BLaER1 treated with 17β-estradiol and CSF1 and Interleukin-3, amounts not matched to agents 10 nM and 100 nM (cell line): ENCODE measurements around the gene DLG2.
"Not testable (repeated sequence)": the region's sequence is repeated elsewhere in the genome, so short reads cannot be mapped to it uniquely, and the experiment has no call there.

Source experiments
- H3K27ac ChIP-seq, 11 experiments: shearing (Covaris generic); formaldehyde crosslinking; 2 replicates each; pipeline ENCODE4 v1.8.1; 2022
- H3K27me3 ChIP-seq, 11 experiments: shearing (Covaris generic); formaldehyde crosslinking; 2 replicates each; pipeline ENCODE4 v1.8.1; 2022
- H3K36me3 ChIP-seq, 11 experiments: shearing (Covaris generic); formaldehyde crosslinking; 2 replicates each; pipeline ENCODE4 v1.8.1; 2022
- H3K4me1 ChIP-seq, 10 experiments: shearing (Covaris generic); formaldehyde crosslinking; 2 replicates each; pipeline ENCODE4 v1.8.1; 2022
- H3K4me2 ChIP-seq, 11 experiments: shearing (Covaris generic); formaldehyde crosslinking; 2 replicates each; pipeline ENCODE4 v1.8.1; 2022
- H3K4me3 ChIP-seq, 10 experiments: shearing (Covaris generic); formaldehyde crosslinking; 2 replicates each; pipeline ENCODE4 v1.8.1; 2022
- H3K9ac ChIP-seq, 11 experiments: shearing (Covaris generic); formaldehyde crosslinking; 2 replicates each; pipeline ENCODE4 v1.8.1; 2022
- H3K9me3 ChIP-seq, 11 experiments: shearing (Covaris generic); formaldehyde crosslinking; replicated peaks in 1 of 11; 2 replicates each; pipeline ENCODE4 v1.8.1; 2022
- H4K20me1 ChIP-seq, 11 experiments: shearing (Covaris generic); formaldehyde crosslinking; 2 replicates each; pipeline ENCODE4 v1.8.1; 2022
- Cebpa-rat ChIP-seq, 11 experiments: shearing (Covaris generic); IDR thresholded peaks; 2 replicates each; pipeline ENCODE4 v1.8.1; 2022

DLG2 gene

GRCh38 chr11:84990141-84990540 lies 637.0 kb downstream of the DLG2 start:
- no peaks in the 10 kb centered on the region for H3K27me3 ChIP-seq
- no peak overlapping the region for H3K27ac ChIP-seq
- H3K9ac ChIP-seq, result no peak overlapping the region
- no peaks in the 10 kb centered on the region for H4K20me1 ChIP-seq
- no peaks in the 10 kb centered on the region for H3K9me3 ChIP-seq
- TF ChIP-seq Cebpa-rat (IDR thresholded peaks at IDR 0.05), result no peak
- H3K4me2 ChIP-seq, result no peak overlapping the region
- H3K36me3 ChIP-seq, result no peaks in the 10 kb centered on the region
- no peak overlapping the region for H3K4me3 ChIP-seq
- no peaks in the 10 kb centered on the region for H3K4me1 ChIP-seq

GRCh38 chr11:84987686-84988187 lies 639.4 kb downstream of the DLG2 start:
- not testable (repeated sequence) for H3K36me3 ChIP-seq, H3K4me2 ChIP-seq, H4K20me1 ChIP-seq, H3K9ac ChIP-seq, H3K9me3 ChIP-seq, H3K27ac ChIP-seq, H3K4me3 ChIP-seq, H3K27me3 ChIP-seq, H3K4me1 ChIP-seq

- no peak overlapping the region for H3K4me2 ChIP-seq
- H3K4me1 ChIP-seq, result no peaks in the 10 kb centered on the region
- no peaks in the 10 kb centered on the region; a peak in 1 of 22 replicates for H3K9me3 ChIP-seq
- TF ChIP-seq Cebpa-rat (IDR thresholded peaks at IDR 0.05), result no peak
- H3K4me3 ChIP-seq, result no peak overlapping the region
- H3K36me3 ChIP-seq, result no peaks in the 10 kb centered on the region
- H3K27ac ChIP-seq, result no peak overlapping the region
- H3K9ac ChIP-seq, result no peak overlapping the region
- no peaks in the 10 kb centered on the region for H4K20me1 ChIP-seq
- no peaks in the 10 kb centered on the region for H3K27me3 ChIP-seq
Observed at GRCh38 chr11:84981301-84981700, 645.8 kb downstream of the DLG2 start.

- Histone ChIP-seq H3K4me2 (no peak overlapping the region), H4K20me1 (no peaks in the 10 kb centered on the region), H3K4me3 (no peak overlapping the region), H3K9ac (no peak overlapping the region), H3K9me3 (no peaks in the 10 kb centered on the region), H3K4me1 (no peaks in the 10 kb centered on the region), H3K36me3 (no peaks in the 10 kb centered on the region), H3K27ac (no peak overlapping the region), H3K27me3 (no peaks in the 10 kb centered on the region)
- no peak for TF ChIP-seq Cebpa-rat (IDR thresholded peaks at IDR 0.05)
Observed at GRCh38 chr11:84969103-84969502, 658.0 kb downstream of the DLG2 start.

- no peak for TF ChIP-seq Cebpa-rat (IDR thresholded peaks at IDR 0.05)
- Histone ChIP-seq H4K20me1 (no peaks in the 10 kb centered on the region), H3K9ac (no peak overlapping the region), H3K27ac (no peak overlapping the region), H3K4me2 (no peak overlapping the region), H3K4me3 (no peak overlapping the region), H3K27me3 (no peaks in the 10 kb centered on the region), H3K36me3 (no peaks in the 10 kb centered on the region), H3K9me3 (no peaks in the 10 kb centered on the region), H3K4me1 (no peaks in the 10 kb centered on the region)
Observed at GRCh38 chr11:84965484-84965883, 661.7 kb downstream of the DLG2 start.

- Histone ChIP-seq H3K4me2 (no peak overlapping the region), H3K27me3 (no peaks in the 10 kb centered on the region), H3K9ac (no peak overlapping the region), H4K20me1 (no peaks in the 10 kb centered on the region), H3K36me3 (no peaks in the 10 kb centered on the region), H3K27ac (no peak overlapping the region), H3K4me1 (peaks cover 0 to 3% (median 0%) of the 10 kb centered on the region in 10 experiments; a peak in 1 of 20 replicates), H3K4me3 (no peak overlapping the region), H3K9me3 (no peaks in the 10 kb centered on the region)
- no peak for TF ChIP-seq Cebpa-rat (IDR thresholded peaks at IDR 0.05)
Observed at GRCh38 chr11:84963240-84963639, 663.9 kb downstream of the DLG2 start.

GRCh38 chr11:84962018-84962417 lies 665.1 kb downstream of the DLG2 start:
- Histone ChIP-seq H3K4me3 (no peak overlapping the region), H3K27ac (no peak overlapping the region), H3K9ac (no peak overlapping the region), H3K4me1 (peaks cover 0 to 4% (median 0%) of the 10 kb centered on the region in 10 experiments; a peak in 1 of 20 replicates), H3K36me3 (no peaks in the 10 kb centered on the region), H3K4me2 (no peak overlapping the region), H3K9me3 (no peaks in the 10 kb centered on the region), H3K27me3 (no peaks in the 10 kb centered on the region), H4K20me1 (no peaks in the 10 kb centered on the region)
- TF ChIP-seq Cebpa-rat (IDR thresholded peaks at IDR 0.05), result no peak

GRCh38 chr11:84958295-84958694 lies 668.8 kb downstream of the DLG2 start:
- Histone ChIP-seq H3K9ac (no peak overlapping the region), H3K9me3 (no peaks in the 10 kb centered on the region), H3K4me1 (peaks cover 0 to 4% (median 0%) of the 10 kb centered on the region in 10 experiments; a peak in 1 of 20 replicates), H3K4me3 (no peak overlapping the region), H3K4me2 (no peak overlapping the region), H3K27ac (no peak overlapping the region), H3K36me3 (no peaks in the 10 kb centered on the region), H4K20me1 (no peaks in the 10 kb centered on the region), H3K27me3 (no peaks in the 10 kb centered on the region)
- no peak for TF ChIP-seq Cebpa-rat (IDR thresholded peaks at IDR 0.05)

- no peaks in the 10 kb centered on the region for H3K4me1 ChIP-seq
- no peaks in the 10 kb centered on the region for H3K27me3 ChIP-seq
- no peaks in the 10 kb centered on the region for H4K20me1 ChIP-seq
- H3K27ac ChIP-seq, result no peak overlapping the region
- no peak overlapping the region for H3K4me3 ChIP-seq
- no peak overlapping the region for H3K4me2 ChIP-seq
- H3K36me3 ChIP-seq, result no peaks in the 10 kb centered on the region
- peaks cover 0 to 13% (median 4%) of the 10 kb centered on the region in 11 experiments; a peak in 9 of 22 replicates for H3K9me3 ChIP-seq
- no peak for TF ChIP-seq Cebpa-rat (IDR thresholded peaks at IDR 0.05)
- no peak overlapping the region for H3K9ac ChIP-seq
Observed at GRCh38 chr11:84950569-84951270, 676.4 kb downstream of the DLG2 start.

- Histone ChIP-seq H3K4me2 (no peak overlapping the region), H3K9me3 (peaks cover 12 to 28% (median 22%) of the 10 kb centered on the region in 11 experiments; a peak in 18 of 22 replicates), H3K4me3 (no peak overlapping the region), H3K9ac (no peak overlapping the region), H3K4me1 (no peaks in the 10 kb centered on the region), H4K20me1 (no peaks in the 10 kb centered on the region), H3K27ac (no peak overlapping the region), H3K27me3 (no peaks in the 10 kb centered on the region), H3K36me3 (no peaks in the 10 kb centered on the region)
- TF ChIP-seq Cebpa-rat (IDR thresholded peaks at IDR 0.05), result peak in 5 of 11 experiments; percentile 17 to 57 (median 36); a peak in 3 of 22 replicates
Observed at GRCh38 chr11:84947970-84948580, 679.1 kb downstream of the DLG2 start.
